Stimulated activated CD8-positive, alpha-beta memory T cell treated with anti-CD3 and anti-CD28 coated beads, Interleukin-7, amount 100 ng/mL, for 24 hours (primary cell): Measurements from ENCODE around the gene FOXI1.
A peak's percentile ranks its signal among the peaks of the same experiment; 100 is the strongest.
"Not testable (repeated sequence)": the region's sequence is repeated elsewhere in the genome, so short reads cannot be mapped to it uniquely, and the experiment has no call there.

Source experiments
- DNase-seq: peaks from one replicate; pipeline ENCODE4 v3.0.0-alpha.2; 2020; ENCODE audit warnings: low read depth

FOXI1 gene

GRCh38 chr5:170092455-170093101 is 13.1 kb upstream of the FOXI1 start:
- no peak for DNase-seq

DNA sequence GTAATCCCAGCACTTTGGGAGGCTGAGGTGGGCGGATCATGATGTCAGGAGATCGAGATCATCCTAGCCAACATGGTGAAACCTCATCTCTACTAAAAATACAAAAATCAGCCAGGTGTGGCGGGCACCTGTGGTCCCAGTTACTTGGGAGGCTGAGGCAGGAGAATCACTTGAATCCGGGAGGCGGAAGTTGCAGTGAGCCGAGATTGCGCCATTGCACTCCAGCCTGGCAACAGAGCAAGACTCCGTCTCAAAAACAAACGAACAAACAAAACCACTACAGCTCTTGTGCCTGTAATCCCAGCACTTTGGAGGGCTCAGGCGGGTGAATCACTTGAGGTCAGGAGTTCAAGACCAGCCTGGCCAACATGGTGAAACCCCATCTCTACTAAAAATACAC is 11.4 kb upstream of the FOXI1 start:
- not testable (repeated sequence) for DNase-seq

GRCh38 chr5:170095646-170096045 is 10.1 kb upstream of the FOXI1 start:
- DNase-seq: no peak

GRCh38 chr5:170097934-170098333 is 7.8 kb upstream of the FOXI1 start:
- DNase-seq: no peak

GRCh38 chr5:170100066-170100943 is 5.4 kb upstream of the FOXI1 start:
- DNase-seq: peak; percentile 48

DNA sequence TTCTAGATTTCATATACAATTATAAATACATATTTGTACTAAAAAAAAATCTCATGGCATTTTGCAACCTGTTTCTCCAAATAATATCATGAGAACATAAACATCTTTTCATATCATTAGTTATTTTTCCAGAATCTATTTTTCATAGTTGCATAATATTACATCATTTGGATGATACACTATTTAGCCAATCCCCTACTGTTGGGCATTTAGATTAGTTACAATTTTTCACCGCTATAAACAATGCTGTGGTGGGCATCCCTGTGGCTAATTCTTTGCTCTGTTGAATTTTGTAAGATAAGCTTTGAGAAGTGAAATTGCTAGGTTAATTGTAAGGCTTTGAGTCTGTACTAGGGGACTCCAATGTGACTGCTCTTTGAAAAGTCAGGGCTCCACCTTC is 2.2 kb upstream of the FOXI1 start:
- DNase-seq: no peak

GRCh38 chr5:170104299-170104698 is 1.4 kb upstream of the FOXI1 start:
- no peak for DNase-seq

GRCh38 chr5:170104710-170105109 is 987 bp upstream of the FOXI1 start:
- DNase-seq: no peak

- no peak for DNase-seq
Measured at GRCh38 chr5:170107674-170108073, 2.0 kb downstream of the FOXI1 start.

GRCh38 chr5:170108266-170108785 is 2.6 kb downstream of the FOXI1 start:
- DNase-seq: no peak

- DNase-seq: no peak
Measured at GRCh38 chr5:170109059-170110031, 3.6 kb downstream of the FOXI1 start.

- no peak for DNase-seq
Measured at GRCh38 chr5:170110403-170111087, 4.8 kb downstream of the FOXI1 start.

- DNase-seq: no peak
Measured at GRCh38 chr5:170111088-170111785, 5.5 kb downstream of the FOXI1 start.

- DNase-seq: no peak
Measured at GRCh38 chr5:170112876-170113521, 7.3 kb downstream of the FOXI1 start.

DNA sequence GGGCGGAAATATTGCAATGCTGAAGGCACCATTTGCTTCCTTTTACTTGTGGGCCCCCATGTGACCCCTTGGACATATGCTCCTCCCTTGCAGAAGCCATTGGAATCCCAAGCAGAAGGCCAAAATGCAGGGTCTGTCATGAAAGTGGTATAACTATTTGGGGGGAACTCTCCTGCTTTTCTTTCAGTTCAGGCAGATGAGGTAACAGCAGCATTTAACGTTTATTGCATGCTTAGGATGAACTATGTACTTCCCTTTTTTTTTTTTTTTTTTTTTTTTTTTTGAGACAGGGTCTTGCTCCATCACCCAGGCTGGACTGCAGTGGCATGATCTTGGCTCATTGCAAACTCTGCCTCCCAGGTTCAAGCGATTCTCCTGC is 7.8 kb downstream of the FOXI1 start:
- DNase-seq: no peak

DNA sequence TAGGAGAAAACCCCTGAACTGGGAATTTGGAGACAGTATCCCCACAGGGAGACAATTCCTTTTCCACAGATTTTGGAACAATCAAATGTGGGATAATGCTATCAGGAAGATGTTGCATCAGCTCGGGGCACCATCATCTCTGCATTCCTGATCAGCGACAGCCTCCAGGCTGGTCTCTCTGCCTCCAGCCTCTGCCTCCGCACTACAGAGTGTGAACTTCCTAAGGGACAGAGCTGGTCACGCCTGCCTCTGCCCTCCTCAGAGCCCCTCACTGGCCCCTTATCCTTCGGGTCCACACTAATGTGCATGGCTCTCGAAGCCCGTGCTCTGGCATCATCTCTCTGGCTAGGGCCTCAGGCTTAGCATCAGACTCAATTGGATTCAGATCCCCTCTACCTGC is 8.6 kb downstream of the FOXI1 start:
- DNase-seq: no peak

DNA sequence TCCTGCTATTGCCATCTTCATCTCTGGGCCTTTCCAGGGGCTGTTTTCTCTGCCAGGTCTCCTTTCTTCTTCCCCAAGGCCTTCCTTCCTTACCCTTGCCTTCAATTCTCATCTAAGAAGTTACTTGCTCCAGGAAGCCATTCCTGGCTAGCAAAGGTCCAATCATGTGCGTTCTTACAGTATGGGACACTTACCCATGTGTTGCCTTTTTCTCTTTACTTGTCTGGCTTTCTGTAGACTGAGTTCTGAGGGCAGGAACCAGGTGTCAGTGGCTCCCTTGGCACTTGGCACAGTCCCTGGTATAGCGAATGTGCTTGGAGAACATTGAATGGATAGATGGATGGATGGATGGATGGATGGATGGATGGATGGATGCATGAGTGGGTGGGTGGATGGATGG is 10.2 kb downstream of the FOXI1 start:
- DNase-seq: no peak

- DNase-seq: no peak
Measured at GRCh38 chr5:170117736-170118135, 12.0 kb downstream of the FOXI1 start.

DNA sequence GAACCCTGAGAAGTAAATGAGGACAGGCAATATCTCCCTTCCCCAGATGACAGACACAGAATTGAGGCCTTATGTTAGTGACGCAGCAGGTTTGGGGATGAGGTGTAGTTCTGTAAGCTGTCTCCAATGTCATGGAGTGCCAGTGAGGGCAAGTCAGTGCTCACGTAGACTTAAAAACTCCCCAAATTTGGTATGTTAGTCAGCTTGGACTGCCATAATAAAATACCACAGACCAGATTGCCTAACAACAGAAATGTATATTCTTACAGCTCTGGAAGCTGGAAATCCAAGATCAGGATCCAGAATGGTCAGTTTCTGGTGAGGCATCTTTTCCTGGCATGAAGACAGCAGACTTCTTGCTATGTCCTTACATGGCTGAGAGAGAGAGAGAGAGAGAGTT is 14.9 kb downstream of the FOXI1 start:
- DNase-seq: no peak

- DNase-seq: no peak
Measured at GRCh38 chr5:170121321-170121720, 15.6 kb downstream of the FOXI1 start.
